ENCODE measurements around the gene SMAD7. TPM values are rescaled to one million over a fixed set of nuclear protein-coding genes. Genes with fewer than 3 reads are reported as not detected.

SMAD7 gene
- total and polyA plus RNA-seq, 4 donors, result 27.3 to 98.8 (median 44.2) TPM

GRCh38 chr18:48914581-48915251 is 36.0 kb downstream of the SMAD7 start:
- Histone ChIP-seq H3K36me3 (ENCODE audit: control insufficient read depth in 1 of 2, insufficient read depth in 2 of 2, low read length in 1 of 2) (no peaks in the 10 kb centered on the region), H3K4me3 (ENCODE audit: low read length in 2 of 2) (no peak overlapping the region), H3K27ac (ENCODE audit: low read depth in 1 of 2, low read length in 2 of 2) (no peak overlapping the region), H3K27me3 (ENCODE audit: control insufficient read depth in 1 of 2, insufficient read depth in 2 of 2, low read length in 1 of 2) (no peaks in the 10 kb centered on the region), H3K9me3 (ENCODE audit: control insufficient read depth, low read length) (no peaks in the 10 kb centered on the region), H3K4me1 (ENCODE audit: control insufficient read depth in 1 of 2, insufficient read depth in 2 of 2, low read length in 2 of 2) (no peaks in the 10 kb centered on the region)
- intact Hi-C loops (cut with DNase I), result no loop called here
- WGBS, 2 donors, result 33 to 43% methylated on average over 12 of the region's 12 CpGs
- DNase-seq (peak in 1 of 2 donors; percentile 69), ATAC-seq (ENCODE audit: low FRiP score) (no peak)

DNA sequence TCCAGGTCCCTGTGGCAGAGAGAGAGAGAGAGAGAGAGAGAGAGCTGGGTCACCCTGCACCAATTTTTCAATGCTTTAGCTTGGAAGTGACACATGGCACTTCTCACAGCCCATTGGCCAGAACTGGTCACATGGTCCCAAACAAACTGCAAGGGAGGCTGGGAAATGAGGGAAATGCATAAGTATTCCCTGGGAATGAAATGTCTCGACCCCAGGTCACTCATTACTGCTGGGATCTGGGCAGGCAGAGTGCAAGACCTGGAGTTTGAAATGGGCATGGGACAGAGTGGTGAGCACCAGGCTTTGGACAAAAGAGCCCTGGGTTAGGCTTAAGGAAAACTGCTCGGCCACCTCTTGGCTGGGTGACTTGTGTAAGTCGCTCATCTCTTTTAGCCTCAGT is 37.0 kb downstream of the SMAD7 start:
- no peak overlapping the region for H3K4me3 ChIP-seq (ENCODE audit: low read length in 2 of 2)
- WGBS, 2 donors, result 95 to 96% methylated on average over 3 of the region's 3 CpGs
- no peaks in the 10 kb centered on the region for H3K4me1 ChIP-seq (ENCODE audit: control insufficient read depth in 1 of 2, insufficient read depth in 2 of 2, low read length in 2 of 2)
- no peaks in the 10 kb centered on the region for H3K36me3 ChIP-seq (ENCODE audit: control insufficient read depth in 1 of 2, insufficient read depth in 2 of 2, low read length in 1 of 2)
- DNase-seq, result peak in 1 of 2 donors; percentile 28
- no peak overlapping the region for H3K27ac ChIP-seq (ENCODE audit: low read depth in 1 of 2, low read length in 2 of 2)
- H3K9me3 ChIP-seq (ENCODE audit: control insufficient read depth, low read length), result no peaks in the 10 kb centered on the region
- no peak for ATAC-seq (ENCODE audit: low FRiP score)
- intact Hi-C loops (cut with DNase I), result no loop called here
- H3K27me3 ChIP-seq (ENCODE audit: control insufficient read depth in 1 of 2, insufficient read depth in 2 of 2, low read length in 1 of 2), result no peaks in the 10 kb centered on the region

DNA sequence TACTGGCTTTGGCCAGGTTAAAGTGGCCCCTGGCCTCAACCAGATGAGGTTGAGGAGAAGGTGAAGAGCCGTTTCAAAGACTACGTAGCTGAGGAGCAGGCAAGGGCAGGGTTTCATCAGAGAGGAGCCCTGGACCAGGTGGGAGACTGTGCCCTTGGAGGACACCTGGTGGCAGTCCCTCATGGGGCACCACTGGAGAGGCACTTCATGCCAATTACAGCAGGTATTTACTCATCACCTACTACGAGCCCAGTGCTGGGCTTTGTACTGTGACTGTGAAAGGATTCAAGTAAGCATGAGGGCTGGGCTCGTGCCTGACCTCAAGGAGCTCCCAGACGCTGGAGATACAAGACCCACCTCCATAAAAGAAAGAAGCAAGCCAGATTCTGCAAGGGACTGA is 37.6 kb downstream of the SMAD7 start:
- no peak overlapping the region for H3K4me3 ChIP-seq (ENCODE audit: low read length in 2 of 2)
- no peak for ATAC-seq (ENCODE audit: low FRiP score)
- no peaks in the 10 kb centered on the region for H3K36me3 ChIP-seq (ENCODE audit: control insufficient read depth in 1 of 2, insufficient read depth in 2 of 2, low read length in 1 of 2)
- no peaks in the 10 kb centered on the region for H3K27me3 ChIP-seq (ENCODE audit: control insufficient read depth in 1 of 2, insufficient read depth in 2 of 2, low read length in 1 of 2)
- DNase-seq, result peak in 1 of 2 donors; percentile 63
- intact Hi-C loops (cut with DNase I), result no loop called here
- H3K4me1 ChIP-seq (ENCODE audit: control insufficient read depth in 1 of 2, insufficient read depth in 2 of 2, low read length in 2 of 2), result no peaks in the 10 kb centered on the region
- H3K9me3 ChIP-seq (ENCODE audit: control insufficient read depth, low read length), result no peaks in the 10 kb centered on the region
- WGBS, 2 donors, result 92 to 93% methylated on average over 5 of the region's 5 CpGs
- H3K27ac ChIP-seq (ENCODE audit: low read depth in 1 of 2, low read length in 2 of 2), result no peak overlapping the region

GRCh38 chr18:48910972-48911545 is 39.7 kb downstream of the SMAD7 start:
- no peaks in the 10 kb centered on the region for H3K27me3 ChIP-seq (ENCODE audit: control insufficient read depth in 1 of 2, insufficient read depth in 2 of 2, low read length in 1 of 2)
- DNase-seq (peak in 1 of 2 donors; percentile 51), ATAC-seq (ENCODE audit: low FRiP score) (no peak)
- H3K9me3 ChIP-seq (ENCODE audit: control insufficient read depth, low read length), result no peaks in the 10 kb centered on the region
- 69 to 73% methylated on average over 17 of the region's 17 CpGs for WGBS, 2 donors
- no peaks in the 10 kb centered on the region for H3K4me1 ChIP-seq (ENCODE audit: control insufficient read depth in 1 of 2, insufficient read depth in 2 of 2, low read length in 2 of 2)
- no peak overlapping the region for H3K27ac ChIP-seq (ENCODE audit: low read depth in 1 of 2, low read length in 2 of 2)
- intact Hi-C loops (cut with DNase I), result no loop called here
- H3K4me3 ChIP-seq (ENCODE audit: low read length in 2 of 2), result no peak overlapping the region
- H3K36me3 ChIP-seq (ENCODE audit: control insufficient read depth in 1 of 2, insufficient read depth in 2 of 2, low read length in 1 of 2), result no peaks in the 10 kb centered on the region

- no peak overlapping the region for H3K4me3 ChIP-seq (ENCODE audit: low read length in 2 of 2)
- no peak overlapping the region for H3K27ac ChIP-seq (ENCODE audit: low read depth in 1 of 2, low read length in 2 of 2)
- intact Hi-C loops (cut with DNase I), result no loop called here
- no peaks in the 10 kb centered on the region for H3K27me3 ChIP-seq (ENCODE audit: control insufficient read depth in 1 of 2, insufficient read depth in 2 of 2, low read length in 1 of 2)
- H3K9me3 ChIP-seq (ENCODE audit: control insufficient read depth, low read length), result no peaks in the 10 kb centered on the region
- no peaks in the 10 kb centered on the region for H3K36me3 ChIP-seq (ENCODE audit: control insufficient read depth in 1 of 2, insufficient read depth in 2 of 2, low read length in 1 of 2)
- no peak for ATAC-seq (ENCODE audit: low FRiP score)
- H3K4me1 ChIP-seq (ENCODE audit: control insufficient read depth in 1 of 2, insufficient read depth in 2 of 2, low read length in 2 of 2), result no peaks in the 10 kb centered on the region
- DNase-seq, result no peak
- 84 to 87% methylated on average over 6 of the region's 6 CpGs for WGBS, 2 donors
Measured at GRCh38 chr18:48909721-48910120, 41.0 kb downstream of the SMAD7 start.

GRCh38 chr18:48908916-48909315 is 41.8 kb downstream of the SMAD7 start:
- no peaks in the 10 kb centered on the region for H3K27me3 ChIP-seq (ENCODE audit: control insufficient read depth in 1 of 2, insufficient read depth in 2 of 2, low read length in 1 of 2)
- peak in 1 of 2 donors; percentile 4 for DNase-seq

GRCh38 chr18:48905513-48905912 is 45.3 kb downstream of the SMAD7 start:
- H3K4me3 ChIP-seq (ENCODE audit: low read length in 2 of 2), result no peak overlapping the region
- WGBS, 2 donors, result 85 to 94% methylated on average over 1 of the region's 1 CpG
- DNase-seq (no peak), ATAC-seq (ENCODE audit: low FRiP score) (no peak)
- peaks cover 3 to 5% of the 10 kb centered on the region in 2 donors for H3K4me1 ChIP-seq (ENCODE audit: control insufficient read depth in 1 of 2, insufficient read depth in 2 of 2, low read length in 2 of 2)
- no peaks in the 10 kb centered on the region for H3K27me3 ChIP-seq (ENCODE audit: control insufficient read depth in 1 of 2, insufficient read depth in 2 of 2, low read length in 1 of 2)
- no peaks in the 10 kb centered on the region for H3K9me3 ChIP-seq (ENCODE audit: control insufficient read depth, low read length)
- H3K27ac ChIP-seq (ENCODE audit: low read depth in 1 of 2, low read length in 2 of 2), result no peak overlapping the region
- no peaks in the 10 kb centered on the region for H3K36me3 ChIP-seq (ENCODE audit: control insufficient read depth in 1 of 2, insufficient read depth in 2 of 2, low read length in 1 of 2)
- intact Hi-C loops (cut with DNase I), result no loop called here

More at GRCh38 chr18:48908916-48909315, 41.8 kb downstream of the SMAD7 start:
- ATAC-seq (ENCODE audit: low FRiP score), result no peak
- Histone ChIP-seq H3K4me3 (ENCODE audit: low read length in 2 of 2) (no peak overlapping the region), H3K36me3 (ENCODE audit: control insufficient read depth in 1 of 2, insufficient read depth in 2 of 2, low read length in 1 of 2) (no peaks in the 10 kb centered on the region), H3K4me1 (ENCODE audit: control insufficient read depth in 1 of 2, insufficient read depth in 2 of 2, low read length in 2 of 2) (no peaks in the 10 kb centered on the region), H3K9me3 (ENCODE audit: control insufficient read depth, low read length) (no peaks in the 10 kb centered on the region), H3K27ac (ENCODE audit: low read depth in 1 of 2, low read length in 2 of 2) (no peak overlapping the region)
- intact Hi-C loops (cut with DNase I), result no loop called here
- WGBS, 2 donors, result 87 to 91% methylated on average over 3 of the region's 3 CpGs

DNA sequence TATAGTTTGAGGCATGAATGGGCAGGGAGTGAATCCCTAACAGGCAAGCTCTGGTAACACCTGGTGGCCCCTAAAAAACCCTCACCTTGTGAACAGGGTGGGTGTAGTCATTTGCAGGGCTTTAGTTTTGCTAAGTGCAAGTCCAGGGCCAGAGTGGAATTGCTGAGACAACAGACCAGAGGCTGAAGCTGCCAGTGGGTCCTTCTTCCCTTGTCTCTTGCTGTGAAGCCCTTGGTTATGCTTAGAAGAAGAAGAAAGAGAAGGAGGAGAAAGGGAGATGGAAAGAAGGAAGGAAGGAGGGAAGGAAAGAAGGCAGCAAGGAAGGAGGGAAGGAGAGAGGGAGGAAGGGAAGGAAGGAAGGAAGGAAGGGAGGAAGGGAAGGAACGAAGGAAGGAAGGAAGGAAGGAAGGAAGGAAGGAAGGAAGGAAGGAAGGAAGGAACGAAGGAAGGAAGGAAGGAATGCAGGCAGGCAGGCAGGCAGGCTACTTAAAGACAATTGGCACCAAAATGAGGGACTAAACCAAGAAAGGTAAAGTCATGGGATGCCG is 45.8 kb downstream of the SMAD7 start:
- H3K27me3 ChIP-seq (ENCODE audit: control insufficient read depth in 1 of 2, insufficient read depth in 2 of 2, low read length in 1 of 2), result no peaks in the 10 kb centered on the region
- H3K27ac ChIP-seq (ENCODE audit: low read depth in 1 of 2, low read length in 2 of 2), result no peak overlapping the region
- ATAC-seq (ENCODE audit: low FRiP score) (no peak), DNase-seq (no peak)
- peaks cover 3 to 5% of the 10 kb centered on the region in 2 donors for H3K4me1 ChIP-seq (ENCODE audit: control insufficient read depth in 1 of 2, insufficient read depth in 2 of 2, low read length in 2 of 2)
- H3K36me3 ChIP-seq (ENCODE audit: control insufficient read depth in 1 of 2, insufficient read depth in 2 of 2, low read length in 1 of 2), result no peaks in the 10 kb centered on the region
- no peak overlapping the region for H3K4me3 ChIP-seq (ENCODE audit: low read length in 2 of 2)
- intact Hi-C loops (cut with DNase I), result loop anchor here in 1 of 2 donors (5.0 kb wide), 1 partner anchor 32 kb away; no protein-coding TSS in a partner anchor
- WGBS, 2 donors, result 89 to 92% methylated on average over 3 of the region's 3 CpGs
- no peaks in the 10 kb centered on the region for H3K9me3 ChIP-seq (ENCODE audit: control insufficient read depth, low read length)

DNA sequence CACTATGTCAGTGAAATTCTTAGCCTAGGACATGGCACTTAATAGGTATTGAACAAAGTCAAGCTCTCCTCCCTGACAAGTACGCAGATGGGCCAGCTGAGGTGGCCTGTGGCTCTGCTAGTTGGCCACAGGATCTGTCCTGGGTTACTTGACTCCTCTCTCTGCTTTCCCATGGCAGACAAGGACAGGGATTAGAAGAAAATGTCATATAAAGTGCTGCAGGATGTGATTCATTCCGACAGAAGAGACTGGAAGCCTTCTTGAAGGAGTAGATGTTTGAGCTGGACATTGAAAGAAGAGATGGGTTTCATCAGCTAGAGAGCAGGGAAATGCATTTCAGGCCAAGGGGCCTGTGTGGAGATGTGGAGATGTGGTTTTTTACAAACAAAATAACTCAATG is 46.7 kb downstream of the SMAD7 start:
- no peak for ATAC-seq (ENCODE audit: low FRiP score)
- Histone ChIP-seq H3K27ac (ENCODE audit: low read depth in 1 of 2, low read length in 2 of 2) (peak overlapping the region in 1 of 2 donors; percentile 16), H3K36me3 (ENCODE audit: control insufficient read depth in 1 of 2, insufficient read depth in 2 of 2, low read length in 1 of 2) (no peaks in the 10 kb centered on the region), H3K4me1 (ENCODE audit: control insufficient read depth in 1 of 2, insufficient read depth in 2 of 2, low read length in 2 of 2) (peaks cover 3 to 5% of the 10 kb centered on the region in 2 donors), H3K4me3 (ENCODE audit: low read length in 2 of 2) (no peak overlapping the region), H3K9me3 (ENCODE audit: control insufficient read depth, low read length) (no peaks in the 10 kb centered on the region), H3K27me3 (ENCODE audit: control insufficient read depth in 1 of 2, insufficient read depth in 2 of 2, low read length in 1 of 2) (no peaks in the 10 kb centered on the region)
- 96 to 97% methylated on average over 2 of the region's 2 CpGs for WGBS, 2 donors
- no peak for DNase-seq
- intact Hi-C loops (cut with DNase I), result loop anchor here in 1 of 2 donors (5.0 kb wide), 1 partner anchor 33 kb away; no protein-coding TSS in a partner anchor
